HepG2 (cell line): Measurements from ENCODE around the gene CHMP1B. TPM values are rescaled to one million over a fixed set of nuclear protein-coding genes. Genes with fewer than 3 reads are reported as not detected.
A peak's percentile ranks its signal among the peaks of the same experiment; 100 is the strongest.

Experiments
- ARNT2 ChIP-seq: sonication (generic); formaldehyde crosslinking; IDR thresholded peaks from 2 replicates; pipeline ENCODE4 v1.8.0; 2022; ENCODE audit warnings: mild to moderate bottlenecking, low read depth, missing genetic modification reagents, moderate library complexity
- EP300 ChIP-seq, 3 experiments: sonication (generic) in 1 of 3; formaldehyde crosslinking in 1 of 3; IDR thresholded peaks; 2 replicates each; pipeline versions ENCODE4 v1.5.1 to v1.6.1; 2011 to 2020; ENCODE audit warnings: low read depth in 2 of 3, low read length in 2 of 3, borderline replicate concordance in 1 of 3, improper control_type of control experiment in 1 of 3, mild to moderate bottlenecking in 1 of 3, missing genetic modification reagents in 1 of 3, moderate library complexity in 1 of 3
- FOXO1 ChIP-seq: sonication (generic); formaldehyde crosslinking; IDR thresholded peaks from 2 replicates; pipeline ENCODE4 v1.4.0; 2020; ENCODE audit warnings: missing genetic modification reagents
- HDAC1 ChIP-seq: sonication (generic); formaldehyde crosslinking; IDR thresholded peaks from 2 replicates; pipeline ENCODE4 v1.5.1; 2020; ENCODE audit warnings: mild to moderate bottlenecking, missing genetic modification reagents
- MTF2 ChIP-seq: sonication (generic); formaldehyde crosslinking; IDR thresholded peaks from 2 replicates; pipeline ENCODE4 v1.5.0; 2020; ENCODE audit warnings: missing genetic modification reagents, borderline replicate concordance
- RBAK ChIP-seq: sonication (generic); formaldehyde crosslinking; IDR thresholded peaks from 2 replicates; pipeline ENCODE4 v1.5.1; 2020; ENCODE audit warnings: mild to moderate bottlenecking, missing genetic modification reagents
- REPIN1 ChIP-seq: sonication (generic); formaldehyde crosslinking; IDR thresholded peaks from 2 replicates; pipeline ENCODE4 v1.8.0; 2022; ENCODE audit warnings: missing genetic modification reagents, low read depth, mild to moderate bottlenecking, borderline replicate concordance
- RXRA ChIP-seq: sonication (generic); formaldehyde crosslinking; IDR thresholded peaks from 2 replicates; pipeline ENCODE4 v1.5.1; 2020; ENCODE audit warnings: missing genetic modification reagents
- SKI ChIP-seq: fragments of 450-650 bp; IDR thresholded peaks from one replicate; pipeline ENCODE4 v1.6.1; 2018; ENCODE audit warnings: mild to moderate bottlenecking; ENCODE audit not compliant: partially characterized antibody
- SMYD3 ChIP-seq: sonication (generic); formaldehyde crosslinking; IDR thresholded peaks from 2 replicates; pipeline ENCODE4 v1.8.1; 2023; ENCODE audit warnings: mild to moderate bottlenecking, missing genetic modification reagents
- SNAI1 ChIP-seq: sonication (generic); formaldehyde crosslinking; IDR thresholded peaks from 2 replicates; pipeline ENCODE4 v1.5.0; 2020; ENCODE audit warnings: mild to moderate bottlenecking, missing genetic modification reagents, borderline replicate concordance
- TSC22D2 ChIP-seq: sonication (generic); formaldehyde crosslinking; IDR thresholded peaks from 2 replicates; pipeline ENCODE4 v1.5.1; 2020; ENCODE audit warnings: missing genetic modification reagents, mild to moderate bottlenecking, borderline replicate concordance
- ZNF235 ChIP-seq: sonication (generic); formaldehyde crosslinking; IDR thresholded peaks from 2 replicates; pipeline ENCODE4 v1.8.1; 2023; ENCODE audit warnings: mild to moderate bottlenecking, missing genetic modification reagents, borderline replicate concordance
- ZNF558 ChIP-seq: sonication (generic); formaldehyde crosslinking; IDR thresholded peaks from 2 replicates; pipeline ENCODE4 v1.9.0; 2022; ENCODE audit warnings: mild to moderate bottlenecking, missing genetic modification reagents, borderline replicate concordance
- ZNF672 ChIP-seq: sonication (generic); formaldehyde crosslinking; IDR thresholded peaks from 2 replicates; pipeline ENCODE4 v1.8.1; 2022; ENCODE audit warnings: missing genetic modification reagents
- ZNF746 ChIP-seq: sonication (generic); formaldehyde crosslinking; IDR thresholded peaks from 2 replicates; pipeline ENCODE4 v1.8.0; 2022; ENCODE audit warnings: mild to moderate bottlenecking, missing genetic modification reagents
- polyA plus RNA-seq, 8 experiments: library from polyadenylated mRNA; depleted of rRNA in 3 of 8; stranded (reverse) in 7 of 8; unstranded in 1 of 8; fragments of >200 nt; fragmentation: Illumina TruSeq in 4 of 8; extraction: Trizol in 4 of 8; gene quantifications; 2 replicates each; pipeline versions ENCODE4 v1.2.1 to v1.2.3, GENCODE V29; 2011 to 2016; ENCODE audit warnings: low read depth in 4 of 8, missing spikeins in 1 of 8, mixed read lengths in 1 of 8; ENCODE audit not compliant: insufficient read depth in 1 of 8
- total RNA-seq, 5 experiments: library from RNA; depleted of rRNA; stranded (reverse); fragments of >200 nt; fragmentation: Illumina TruSeq; extraction: Trizol; gene quantifications; 2 replicates each; pipeline ENCODE4 v1.2.3, GENCODE V29; 2016; ENCODE audit warnings: low read depth in 1 of 5
- TF ChIP-seq, protein P1 (sequence below): IDR thresholded peaks from 2 replicates; pipeline ENCODE4 v1.6.1; 2016
- TF ChIP-seq, protein P2 (sequence below): IDR thresholded peaks from 2 replicates; pipeline ENCODE4 v1.6.1; 2016; ENCODE audit warnings: low read depth
- TF ChIP-seq, protein P3 (sequence below): sonication (generic); formaldehyde crosslinking; IDR thresholded peaks from 2 replicates; pipeline ENCODE4 v1.9.0; 2022; ENCODE audit warnings: missing genetic modification reagents, mild to moderate bottlenecking, borderline replicate concordance
- TF ChIP-seq, protein P4 (sequence below): IDR thresholded peaks from 2 replicates; pipeline ENCODE4 v1.6.1; 2016; ENCODE audit warnings: missing biosample characterization, missing genetic modification reagents, low read depth
- TF ChIP-seq, protein P5 (sequence below), 2 experiments: sonication (generic) in 1 of 2; formaldehyde crosslinking in 1 of 2; IDR thresholded peaks; 2 replicates each; pipeline versions ENCODE4 v1.5.1 to v1.6.1; 2011 to 2020; ENCODE audit warnings: borderline replicate concordance in 1 of 2, low read depth in 1 of 2, low read length in 1 of 2, mild to moderate bottlenecking in 1 of 2, missing genetic modification reagents in 1 of 2, moderate library complexity in 1 of 2

Gene CHMP1B
- total and polyA plus RNA-seq, 2 of the 13 experiments (the other 11 are each of a cell fraction or from before 2014, with no cell fraction given) = 18.8 to 20.2 TPM

DNA sequence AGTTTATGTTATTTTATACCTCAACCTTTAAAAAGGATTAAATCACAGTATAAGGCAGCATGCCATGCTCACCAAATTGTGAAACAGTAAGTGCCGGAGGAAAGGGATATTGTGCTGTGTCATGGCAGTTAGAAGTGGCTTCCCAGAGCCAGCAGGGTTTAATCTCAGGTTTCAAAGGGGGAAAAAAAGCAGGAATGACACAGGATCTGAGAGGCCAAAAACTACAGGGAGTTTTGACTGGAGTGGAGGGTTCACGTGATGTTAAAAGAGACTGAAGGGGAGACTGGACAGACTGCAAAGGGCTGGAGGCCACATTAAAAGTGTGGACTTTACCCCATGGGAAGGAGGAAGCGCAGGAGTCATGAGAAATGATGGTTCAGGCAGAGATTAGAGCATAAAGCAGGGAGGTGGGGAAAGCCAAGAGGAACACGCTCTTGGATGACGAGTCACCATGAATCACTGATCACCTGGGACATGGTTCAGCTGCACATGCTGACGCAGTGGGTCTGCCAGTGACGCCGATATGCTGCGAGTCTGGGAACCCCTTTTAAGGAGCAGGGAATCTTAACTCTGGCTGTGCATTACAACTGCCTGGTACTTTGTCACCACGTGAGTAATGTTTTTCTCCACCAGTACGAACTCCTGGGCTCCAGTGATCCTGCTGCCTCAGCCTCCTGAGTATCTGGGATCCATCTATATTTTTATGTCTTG, 6.1 kb downstream of the CHMP1B start (continued):
- TF ChIP-seq RXRA (CRISPR knock-in tag) (peak; percentile 60; the same call in 1 of the 2 replicates), TSC22D2 (CRISPR knock-in tag) (no peak), RBAK (CRISPR knock-in tag) (no peak), ZNF235 (CRISPR knock-in tag) (no peak), ZNF672 (CRISPR knock-in tag) (no peak), SMYD3 (CRISPR knock-in tag) (peak; percentile 56; the same call in 1 of the 2 replicates), HDAC1 (CRISPR knock-in tag) (peak; percentile 67), ARNT2 (CRISPR knock-in tag) (no peak), REPIN1 (CRISPR knock-in tag) (no peak), FOXO1 (no peak), MTF2 (CRISPR knock-in tag) (no peak), ZNF746 (0 out of 2 replicates have a peak, but pooled peaks have one; percentile 37), SNAI1 (CRISPR knock-in tag) (no peak), SKI (peak; percentile 23), EP300 (IDR thresholded peaks at IDR 0.05; ENCODE audit: low read depth in 2 of 2, low read length in 2 of 2) (no peak), EP300 (CRISPR knock-in tag; IDR thresholded peaks at IDR 0.05; ENCODE audit: borderline replicate concordance) (no peak), ZNF558 (CRISPR knock-in tag) (no peak)
- TF ChIP-seq, protein P1, sequence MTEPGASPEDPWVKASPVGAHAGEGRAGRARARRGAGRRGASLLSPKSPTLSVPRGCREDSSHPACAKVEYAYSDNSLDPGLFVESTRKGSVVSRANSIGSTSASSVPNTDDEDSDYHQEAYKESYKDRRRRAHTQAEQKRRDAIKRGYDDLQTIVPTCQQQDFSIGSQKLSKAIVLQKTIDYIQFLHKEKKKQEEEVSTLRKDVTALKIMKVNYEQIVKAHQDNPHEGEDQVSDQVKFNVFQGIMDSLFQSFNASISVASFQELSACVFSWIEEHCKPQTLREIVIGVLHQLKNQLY (CRISPR knock-in tag) = peak; percentile 37; the same call in 1 of the 2 replicates
- TF ChIP-seq, protein P2, sequence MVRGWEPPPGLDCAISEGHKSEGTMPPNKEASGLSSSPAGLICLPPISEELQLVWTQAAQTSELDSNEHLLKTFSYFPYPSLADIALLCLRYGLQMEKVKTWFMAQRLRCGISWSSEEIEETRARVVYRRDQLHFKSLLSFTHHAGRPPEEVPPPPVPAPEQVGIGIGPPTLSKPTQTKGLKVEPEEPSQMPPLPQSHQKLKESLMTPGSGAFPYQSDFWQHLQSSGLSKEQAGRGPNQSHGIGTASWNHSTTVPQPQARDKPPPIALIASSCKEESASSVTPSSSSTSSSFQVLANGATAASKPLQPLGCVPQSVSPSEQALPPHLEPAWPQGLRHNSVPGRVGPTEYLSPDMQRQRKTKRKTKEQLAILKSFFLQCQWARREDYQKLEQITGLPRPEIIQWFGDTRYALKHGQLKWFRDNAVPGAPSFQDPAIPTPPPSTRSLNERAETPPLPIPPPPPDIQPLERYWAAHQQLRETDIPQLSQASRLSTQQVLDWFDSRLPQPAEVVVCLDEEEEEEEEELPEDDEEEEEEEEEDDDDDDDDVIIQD (CRISPR knock-in tag) = peak; percentile 62
- TF ChIP-seq, protein P3, sequence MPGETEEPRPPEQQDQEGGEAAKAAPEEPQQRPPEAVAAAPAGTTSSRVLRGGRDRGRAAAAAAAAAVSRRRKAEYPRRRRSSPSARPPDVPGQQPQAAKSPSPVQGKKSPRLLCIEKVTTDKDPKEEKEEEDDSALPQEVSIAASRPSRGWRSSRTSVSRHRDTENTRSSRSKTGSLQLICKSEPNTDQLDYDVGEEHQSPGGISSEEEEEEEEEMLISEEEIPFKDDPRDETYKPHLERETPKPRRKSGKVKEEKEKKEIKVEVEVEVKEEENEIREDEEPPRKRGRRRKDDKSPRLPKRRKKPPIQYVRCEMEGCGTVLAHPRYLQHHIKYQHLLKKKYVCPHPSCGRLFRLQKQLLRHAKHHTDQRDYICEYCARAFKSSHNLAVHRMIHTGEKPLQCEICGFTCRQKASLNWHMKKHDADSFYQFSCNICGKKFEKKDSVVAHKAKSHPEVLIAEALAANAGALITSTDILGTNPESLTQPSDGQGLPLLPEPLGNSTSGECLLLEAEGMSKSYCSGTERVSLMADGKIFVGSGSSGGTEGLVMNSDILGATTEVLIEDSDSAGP (CRISPR knock-in tag) = peak; percentile 27; the same call in 1 of the 2 replicates
- TF ChIP-seq, protein P4, sequence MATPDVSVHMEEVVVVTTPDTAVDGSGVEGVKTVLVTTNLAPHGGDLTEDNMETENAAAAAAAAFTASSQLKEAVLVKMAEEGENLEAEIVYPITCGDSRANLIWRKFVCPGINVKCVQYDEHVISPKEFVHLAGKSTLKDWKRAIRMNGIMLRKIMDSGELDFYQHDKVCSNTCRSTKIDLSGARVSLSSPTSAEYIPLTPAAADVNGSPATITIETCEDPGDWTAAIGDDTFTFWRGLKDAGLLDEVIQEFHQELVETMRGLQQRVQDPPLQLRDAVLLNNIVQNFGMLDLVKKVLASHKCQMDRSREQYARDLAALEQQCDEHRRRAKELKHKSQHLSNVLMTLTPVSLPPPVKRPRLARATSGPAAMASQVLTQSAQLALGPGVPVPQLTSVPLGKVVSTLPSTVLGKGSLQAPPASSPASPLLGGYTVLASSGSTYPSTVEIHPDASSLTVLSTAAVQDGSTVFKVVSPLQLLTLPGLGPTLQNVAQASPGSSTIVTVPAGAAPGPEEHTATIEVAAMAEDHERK (CRISPR knock-in tag) = no peak
- TF ChIP-seq, protein P5, sequence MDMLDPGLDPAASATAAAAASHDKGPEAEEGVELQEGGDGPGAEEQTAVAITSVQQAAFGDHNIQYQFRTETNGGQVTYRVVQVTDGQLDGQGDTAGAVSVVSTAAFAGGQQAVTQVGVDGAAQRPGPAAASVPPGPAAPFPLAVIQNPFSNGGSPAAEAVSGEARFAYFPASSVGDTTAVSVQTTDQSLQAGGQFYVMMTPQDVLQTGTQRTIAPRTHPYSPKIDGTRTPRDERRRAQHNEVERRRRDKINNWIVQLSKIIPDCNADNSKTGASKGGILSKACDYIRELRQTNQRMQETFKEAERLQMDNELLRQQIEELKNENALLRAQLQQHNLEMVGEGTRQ (IDR thresholded peaks at IDR 0.05; ENCODE audit: low read depth, low read length) = peak; percentile 41; the same call in 1 of the 2 replicates
- TF ChIP-seq, protein P5 (CRISPR knock-in tag; IDR thresholded peaks at IDR 0.05; ENCODE audit: borderline replicate concordance) = peak; percentile 68; the same call in 1 of the 2 replicates
